Measurements from ENCODE around the gene SLC12A8.
A peak's percentile ranks its signal among the peaks of the same experiment; 100 is the strongest.

Gene SLC12A8

GRCh38 chr3:125072301-125072700 lies 140.2 kb downstream of the SLC12A8 start:
- Mint-ChIP-seq H3K27ac (no peak overlapping the region), H3K4me1 (ENCODE audit: low read depth) (peaks cover 11% of the 10 kb centered on the region), H3K27me3 (no peaks in the 10 kb centered on the region), H3K4me3 (no peak overlapping the region), H3K36me3 (ENCODE audit: low read depth) (no peaks in the 10 kb centered on the region), H3K9me3 (no peaks in the 10 kb centered on the region)
- DNase-seq: no peak

GRCh38 chr3:125069968-125070745 lies 142.4 kb downstream of the SLC12A8 start:
- peaks cover 11% of the 10 kb centered on the region for H3K4me1 Mint-ChIP-seq (ENCODE audit: low read depth)

GRCh38 chr3:125069452-125069851 lies 143.1 kb downstream of the SLC12A8 start:
- Mint-ChIP-seq H3K4me3 (no peak overlapping the region), H3K9me3 (no peaks in the 10 kb centered on the region), H3K36me3 (ENCODE audit: low read depth) (no peaks in the 10 kb centered on the region), H3K4me1 (ENCODE audit: low read depth) (peaks cover 11% of the 10 kb centered on the region), H3K27ac (no peak overlapping the region), H3K27me3 (no peaks in the 10 kb centered on the region)
- DNase-seq: no peak

More at GRCh38 chr3:125069968-125070745, 142.4 kb downstream of the SLC12A8 start:
- Mint-ChIP-seq H3K27me3 (no peaks in the 10 kb centered on the region), H3K9me3 (no peaks in the 10 kb centered on the region), H3K27ac (no peak overlapping the region), H3K4me3 (no peak overlapping the region), H3K36me3 (ENCODE audit: low read depth) (no peaks in the 10 kb centered on the region)
- DNase-seq: no peak

GRCh38 chr3:125068265-125068664 lies 144.3 kb downstream of the SLC12A8 start:
- no peaks in the 10 kb centered on the region for H3K9me3 Mint-ChIP-seq
- peaks cover 11% of the 10 kb centered on the region for H3K4me1 Mint-ChIP-seq (ENCODE audit: low read depth)
- peaks cover 3% of the 10 kb centered on the region for H3K27me3 Mint-ChIP-seq
- no peaks in the 10 kb centered on the region for H3K36me3 Mint-ChIP-seq (ENCODE audit: low read depth)
- peak; percentile 16 for DNase-seq
- no peak overlapping the region for H3K27ac Mint-ChIP-seq
- no peak overlapping the region for H3K4me3 Mint-ChIP-seq

GRCh38 chr3:125067225-125067624 lies 145.3 kb downstream of the SLC12A8 start:
- Mint-ChIP-seq H3K36me3 (ENCODE audit: low read depth) (no peaks in the 10 kb centered on the region), H3K4me3 (no peak overlapping the region), H3K27me3 (peaks cover 7% of the 10 kb centered on the region), H3K4me1 (ENCODE audit: low read depth) (peaks cover 11% of the 10 kb centered on the region), H3K9me3 (no peaks in the 10 kb centered on the region), H3K27ac (no peak overlapping the region)
- DNase-seq: no peak

GRCh38 chr3:125062904-125063618 lies 149.5 kb downstream of the SLC12A8 start:
- Mint-ChIP-seq H3K27me3 (peaks cover 21% of the 10 kb centered on the region), H3K9me3 (no peaks in the 10 kb centered on the region), H3K36me3 (ENCODE audit: low read depth) (no peaks in the 10 kb centered on the region), H3K4me3 (no peak overlapping the region), H3K27ac (no peak overlapping the region), H3K4me1 (ENCODE audit: low read depth) (no peaks in the 10 kb centered on the region)
- no peak for DNase-seq

- DNase-seq: no peak
- Mint-ChIP-seq H3K4me3 (no peak overlapping the region), H3K27me3 (peaks cover 21% of the 10 kb centered on the region), H3K4me1 (ENCODE audit: low read depth) (peaks cover 5% of the 10 kb centered on the region), H3K36me3 (ENCODE audit: low read depth) (no peaks in the 10 kb centered on the region), H3K27ac (no peak overlapping the region), H3K9me3 (no peaks in the 10 kb centered on the region)
These were observed 150.9 kb downstream of the SLC12A8 start for GRCh38 chr3:125061646-125062045.

- Mint-ChIP-seq H3K9me3 (no peaks in the 10 kb centered on the region), H3K27ac (no peak overlapping the region), H3K4me1 (ENCODE audit: low read depth) (peaks cover 9% of the 10 kb centered on the region), H3K27me3 (peaks cover 21% of the 10 kb centered on the region), H3K4me3 (no peak overlapping the region), H3K36me3 (ENCODE audit: low read depth) (no peaks in the 10 kb centered on the region)
- no peak for DNase-seq
These were observed 151.4 kb downstream of the SLC12A8 start for GRCh38 chr3:125061170-125061569.

GRCh38 chr3:125059488-125060245 lies 152.9 kb downstream of the SLC12A8 start:
- Mint-ChIP-seq H3K27ac (no peak overlapping the region), H3K9me3 (no peaks in the 10 kb centered on the region), H3K27me3 (peaks cover 21% of the 10 kb centered on the region), H3K4me1 (ENCODE audit: low read depth) (peaks cover 14% of the 10 kb centered on the region), H3K4me3 (no peak overlapping the region), H3K36me3 (ENCODE audit: low read depth) (peaks cover 5% of the 10 kb centered on the region)
- DNase-seq: no peak

- Mint-ChIP-seq H3K4me3 (no peak overlapping the region), H3K27me3 (peaks cover 21% of the 10 kb centered on the region)
These were observed 153.6 kb downstream of the SLC12A8 start for GRCh38 chr3:125058959-125059358.

GRCh38 chr3:125058529-125058928 lies 154.0 kb downstream of the SLC12A8 start:
- no peak overlapping the region for H3K4me3 Mint-ChIP-seq

More at GRCh38 chr3:125058959-125059358, 153.6 kb downstream of the SLC12A8 start:
- H3K4me1 Mint-ChIP-seq (ENCODE audit: low read depth): peaks cover 21% of the 10 kb centered on the region
- no peak for DNase-seq
- H3K9me3 Mint-ChIP-seq: no peaks in the 10 kb centered on the region
- no peak overlapping the region for H3K27ac Mint-ChIP-seq
- H3K36me3 Mint-ChIP-seq (ENCODE audit: low read depth): peaks cover 6% of the 10 kb centered on the region

GRCh38 chr3:125057186-125057850 lies 155.2 kb downstream of the SLC12A8 start:
- H3K4me1 Mint-ChIP-seq (ENCODE audit: low read depth): peaks cover 37% of the 10 kb centered on the region
- DNase-seq: no peak
- no peak overlapping the region for H3K27ac Mint-ChIP-seq
- peaks cover 15% of the 10 kb centered on the region for H3K27me3 Mint-ChIP-seq
- peaks cover 6% of the 10 kb centered on the region for H3K36me3 Mint-ChIP-seq (ENCODE audit: low read depth)
- H3K9me3 Mint-ChIP-seq: no peaks in the 10 kb centered on the region
- peak overlapping the region; percentile 66 for H3K4me3 Mint-ChIP-seq

More at GRCh38 chr3:125058529-125058928, 154.0 kb downstream of the SLC12A8 start:
- Mint-ChIP-seq H3K9me3 (no peaks in the 10 kb centered on the region), H3K4me1 (ENCODE audit: low read depth) (peaks cover 25% of the 10 kb centered on the region), H3K27ac (no peak overlapping the region), H3K36me3 (ENCODE audit: low read depth) (peaks cover 6% of the 10 kb centered on the region), H3K27me3 (peaks cover 19% of the 10 kb centered on the region)
- DNase-seq: no peak

- peak within 1 kb of the TSS; percentile 85 for H3K4me3 Mint-ChIP-seq
- DNase-seq: peak; percentile 84
- peaks cover 6% of the 10 kb centered on the region for H3K36me3 Mint-ChIP-seq (ENCODE audit: low read depth)
- H3K4me1 Mint-ChIP-seq (ENCODE audit: low read depth): peaks cover 49% of the 10 kb centered on the region
- H3K9me3 Mint-ChIP-seq: no peaks in the 10 kb centered on the region
- H3K27me3 Mint-ChIP-seq: peaks cover 8% of the 10 kb centered on the region
- peak within 1 kb of the TSS; percentile 87 for H3K27ac Mint-ChIP-seq
These were observed 156.4 kb downstream of the SLC12A8 start, which contains the start of gene HEG1 for GRCh38 chr3:125055913-125056745. HEG1 (minus strand) TSS chr3:125055997; CDS start chr3:125055890, 107 bp downstream.

All from activated T-cell treated with anti-CD3 and anti-CD28 coated beads, Interleukin-2, amount 50 U/mL, for 24 hours (primary cell).